Measurements from ENCODE around the gene FRAS1.

- TF ChIP-seq, protein P1, sequence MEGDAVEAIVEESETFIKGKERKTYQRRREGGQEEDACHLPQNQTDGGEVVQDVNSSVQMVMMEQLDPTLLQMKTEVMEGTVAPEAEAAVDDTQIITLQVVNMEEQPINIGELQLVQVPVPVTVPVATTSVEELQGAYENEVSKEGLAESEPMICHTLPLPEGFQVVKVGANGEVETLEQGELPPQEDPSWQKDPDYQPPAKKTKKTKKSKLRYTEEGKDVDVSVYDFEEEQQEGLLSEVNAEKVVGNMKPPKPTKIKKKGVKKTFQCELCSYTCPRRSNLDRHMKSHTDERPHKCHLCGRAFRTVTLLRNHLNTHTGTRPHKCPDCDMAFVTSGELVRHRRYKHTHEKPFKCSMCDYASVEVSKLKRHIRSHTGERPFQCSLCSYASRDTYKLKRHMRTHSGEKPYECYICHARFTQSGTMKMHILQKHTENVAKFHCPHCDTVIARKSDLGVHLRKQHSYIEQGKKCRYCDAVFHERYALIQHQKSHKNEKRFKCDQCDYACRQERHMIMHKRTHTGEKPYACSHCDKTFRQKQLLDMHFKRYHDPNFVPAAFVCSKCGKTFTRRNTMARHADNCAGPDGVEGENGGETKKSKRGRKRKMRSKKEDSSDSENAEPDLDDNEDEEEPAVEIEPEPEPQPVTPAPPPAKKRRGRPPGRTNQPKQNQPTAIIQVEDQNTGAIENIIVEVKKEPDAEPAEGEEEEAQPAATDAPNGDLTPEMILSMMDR (IDR thresholded peaks at IDR 0.05) = no peak
- TF ChIP-seq POLR2A (IDR thresholded peaks at IDR 0.05) = no peak
Measured at GRCh38 chr4:78567500-78568060, 510.5 kb downstream of the FRAS1 start.
